ENCODE data around the gene RAB31. TPM values are rescaled to one million over a fixed set of nuclear protein-coding genes. Genes with fewer than 3 reads are reported as not detected.
A peak's percentile ranks its signal among the peaks of the same experiment; 100 is the strongest.

Gene RAB31
- total RNA-seq, 4 donors from 2014 or later: 13.1 to 18.4 (median 16.9) TPM

DNA sequence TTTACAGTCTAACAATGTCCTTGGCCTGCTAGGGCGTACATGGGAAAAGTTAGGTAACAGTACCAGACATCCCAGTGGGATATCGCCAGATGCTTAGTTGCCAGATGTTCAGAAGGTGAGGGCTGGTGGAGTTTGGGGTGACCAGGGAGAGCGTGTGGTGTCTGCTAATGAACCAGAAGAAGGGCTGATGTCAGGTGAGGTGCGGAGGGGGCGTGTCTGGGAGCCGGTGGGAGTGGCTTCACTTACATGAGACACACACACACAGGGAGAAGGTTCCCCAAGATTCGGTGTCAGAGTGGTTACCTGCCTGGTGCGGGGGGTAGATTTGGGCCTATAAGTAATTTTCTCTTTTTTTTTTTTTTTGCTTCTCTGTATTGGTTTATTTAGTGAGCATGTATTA lies 12.2 kb downstream of the RAB31 start:
- DNase-seq: no peak
- in situ Hi-C loops (cut with MboI; ENCODE audit: low pct_ligation_motif_present in 1 of 4, low pct_unique_long_range_greater_than_20kb in 1 of 4, low sequenced_read_pairs in 3 of 4) (no loop called here), intact Hi-C loops (cut with DNase I; ENCODE audit: low total_unique reads) (no loop called here)
- WGBS, 2 donors (ENCODE audit: low coverage in 1 of 2): 80 to 90% methylated on average over 1 to 8 of the region's 8 CpGs
- H3K9me3 ChIP-seq: no peaks in the 10 kb centered on the region
- no peak overlapping the region for H3K4me3 ChIP-seq
- no peaks in the 10 kb centered on the region for H3K36me3 ChIP-seq
- TF ChIP-seq, protein P1, sequence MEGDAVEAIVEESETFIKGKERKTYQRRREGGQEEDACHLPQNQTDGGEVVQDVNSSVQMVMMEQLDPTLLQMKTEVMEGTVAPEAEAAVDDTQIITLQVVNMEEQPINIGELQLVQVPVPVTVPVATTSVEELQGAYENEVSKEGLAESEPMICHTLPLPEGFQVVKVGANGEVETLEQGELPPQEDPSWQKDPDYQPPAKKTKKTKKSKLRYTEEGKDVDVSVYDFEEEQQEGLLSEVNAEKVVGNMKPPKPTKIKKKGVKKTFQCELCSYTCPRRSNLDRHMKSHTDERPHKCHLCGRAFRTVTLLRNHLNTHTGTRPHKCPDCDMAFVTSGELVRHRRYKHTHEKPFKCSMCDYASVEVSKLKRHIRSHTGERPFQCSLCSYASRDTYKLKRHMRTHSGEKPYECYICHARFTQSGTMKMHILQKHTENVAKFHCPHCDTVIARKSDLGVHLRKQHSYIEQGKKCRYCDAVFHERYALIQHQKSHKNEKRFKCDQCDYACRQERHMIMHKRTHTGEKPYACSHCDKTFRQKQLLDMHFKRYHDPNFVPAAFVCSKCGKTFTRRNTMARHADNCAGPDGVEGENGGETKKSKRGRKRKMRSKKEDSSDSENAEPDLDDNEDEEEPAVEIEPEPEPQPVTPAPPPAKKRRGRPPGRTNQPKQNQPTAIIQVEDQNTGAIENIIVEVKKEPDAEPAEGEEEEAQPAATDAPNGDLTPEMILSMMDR (IDR thresholded peaks at IDR 0.05): no peak
- TF ChIP-seq POLR2AphosphoS5 (IDR thresholded peaks at IDR 0.05): no peak
- no peak for TF ChIP-seq EP300 (IDR thresholded peaks at IDR 0.05; ENCODE audit: low read depth)
- TF ChIP-seq POLR2A (IDR thresholded peaks at IDR 0.05): no peak
- H3K4me1 ChIP-seq: peaks cover 0 to 9% (median 3%) of the 10 kb centered on the region in 4 donors
- no peaks in the 10 kb centered on the region for H3K27me3 ChIP-seq
- H3K27ac ChIP-seq: no peak overlapping the region

DNA sequence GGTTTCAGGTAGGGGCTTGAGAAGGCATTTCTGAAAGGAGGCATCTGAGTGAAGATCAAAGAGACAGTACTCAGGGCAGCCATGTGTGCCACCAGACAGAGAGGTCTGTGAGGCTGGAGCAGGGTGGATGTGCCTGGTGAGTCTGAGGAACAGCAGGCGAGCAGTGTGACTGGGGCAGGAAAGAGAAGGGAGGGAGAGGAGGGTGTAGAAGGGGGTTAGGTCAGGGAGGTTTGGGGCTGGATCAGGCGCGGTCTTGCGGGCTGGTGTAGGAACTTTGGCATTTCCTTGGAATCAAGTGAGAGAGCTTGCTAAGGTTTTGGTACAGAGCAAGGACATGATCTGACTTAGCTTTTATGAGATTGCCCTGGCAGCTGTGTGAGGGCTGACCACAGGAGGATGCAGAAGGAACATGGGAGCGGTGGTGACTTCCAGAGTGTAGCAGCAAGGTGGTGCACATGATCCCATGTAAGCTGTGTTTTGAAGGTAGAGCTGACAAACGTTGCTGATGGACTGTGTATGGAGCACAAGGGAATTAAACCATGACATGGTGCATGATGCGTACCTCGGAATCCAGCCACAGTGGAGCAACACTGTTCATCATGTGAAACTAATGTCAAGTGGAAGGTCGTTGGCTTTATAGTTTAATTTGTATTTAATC lies 13.9 kb downstream of the RAB31 start:
- whole genome bisulfite sequencing, 2 donors (ENCODE audit: low coverage in 1 of 2): 81 to 86% methylated on average over 8 to 9 of the region's 9 CpGs
- intact Hi-C loops (cut with DNase I; ENCODE audit: low total_unique reads): no loop called here
- in situ Hi-C loops (cut with MboI; ENCODE audit: low pct_ligation_motif_present in 1 of 4, low pct_unique_long_range_greater_than_20kb in 1 of 4, low sequenced_read_pairs in 3 of 4): no loop called here
- Histone ChIP-seq H3K4me1 (peaks cover 0 to 14% (median 3%) of the 10 kb centered on the region in 4 donors), H3K9me3 (no peaks in the 10 kb centered on the region), H3K27ac (no peak overlapping the region), H3K36me3 (no peaks in the 10 kb centered on the region), H3K4me3 (no peak overlapping the region), H3K27me3 (no peaks in the 10 kb centered on the region)
- TF ChIP-seq POLR2AphosphoS5 (IDR thresholded peaks at IDR 0.05): no peak
- TF ChIP-seq, protein P1 (IDR thresholded peaks at IDR 0.05): no peak
- TF ChIP-seq EP300 (IDR thresholded peaks at IDR 0.05; ENCODE audit: low read depth): no peak
- no peak for TF ChIP-seq POLR2A (IDR thresholded peaks at IDR 0.05)
- no peak for DNase-seq

DNA sequence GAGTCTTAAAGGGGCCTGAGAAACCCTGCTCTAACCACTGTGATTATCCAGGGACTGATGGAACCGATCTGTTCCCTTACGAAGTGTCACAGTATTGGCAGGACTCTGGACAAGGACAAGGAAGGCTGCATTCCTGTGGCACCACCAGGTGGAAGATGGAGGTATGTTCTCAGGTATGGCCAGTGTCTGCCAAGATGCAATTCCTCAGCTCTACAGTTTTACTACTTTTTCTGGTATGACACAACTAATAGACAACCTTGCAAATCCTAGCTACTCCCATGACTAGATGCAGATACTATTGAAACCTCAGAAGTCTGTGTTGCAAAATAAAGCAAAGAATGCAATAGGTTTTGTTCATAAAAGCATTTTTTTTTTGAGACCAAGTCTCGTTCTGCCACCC lies 14.6 kb downstream of the RAB31 start:
- DNase-seq: peak; percentile 59
- Histone ChIP-seq H3K4me3 (no peak overlapping the region), H3K27me3 (no peaks in the 10 kb centered on the region), H3K27ac (no peak overlapping the region), H3K9me3 (no peaks in the 10 kb centered on the region), H3K4me1 (peaks cover 0 to 14% (median 3%) of the 10 kb centered on the region in 4 donors), H3K36me3 (no peaks in the 10 kb centered on the region)
- WGBS, 2 donors (ENCODE audit: low coverage in 1 of 2): 56 to 60% methylated on average over 2 to 3 of the region's 3 CpGs
- in situ Hi-C loops (cut with MboI; ENCODE audit: low pct_ligation_motif_present in 1 of 4, low pct_unique_long_range_greater_than_20kb in 1 of 4, low sequenced_read_pairs in 3 of 4): no loop called here
- intact Hi-C loops (cut with DNase I; ENCODE audit: low total_unique reads): no loop called here
- TF ChIP-seq, protein P1 (IDR thresholded peaks at IDR 0.05): peak; percentile 27 to 63 (median 53)
- TF ChIP-seq POLR2A (IDR thresholded peaks at IDR 0.05): no peak

DNA sequence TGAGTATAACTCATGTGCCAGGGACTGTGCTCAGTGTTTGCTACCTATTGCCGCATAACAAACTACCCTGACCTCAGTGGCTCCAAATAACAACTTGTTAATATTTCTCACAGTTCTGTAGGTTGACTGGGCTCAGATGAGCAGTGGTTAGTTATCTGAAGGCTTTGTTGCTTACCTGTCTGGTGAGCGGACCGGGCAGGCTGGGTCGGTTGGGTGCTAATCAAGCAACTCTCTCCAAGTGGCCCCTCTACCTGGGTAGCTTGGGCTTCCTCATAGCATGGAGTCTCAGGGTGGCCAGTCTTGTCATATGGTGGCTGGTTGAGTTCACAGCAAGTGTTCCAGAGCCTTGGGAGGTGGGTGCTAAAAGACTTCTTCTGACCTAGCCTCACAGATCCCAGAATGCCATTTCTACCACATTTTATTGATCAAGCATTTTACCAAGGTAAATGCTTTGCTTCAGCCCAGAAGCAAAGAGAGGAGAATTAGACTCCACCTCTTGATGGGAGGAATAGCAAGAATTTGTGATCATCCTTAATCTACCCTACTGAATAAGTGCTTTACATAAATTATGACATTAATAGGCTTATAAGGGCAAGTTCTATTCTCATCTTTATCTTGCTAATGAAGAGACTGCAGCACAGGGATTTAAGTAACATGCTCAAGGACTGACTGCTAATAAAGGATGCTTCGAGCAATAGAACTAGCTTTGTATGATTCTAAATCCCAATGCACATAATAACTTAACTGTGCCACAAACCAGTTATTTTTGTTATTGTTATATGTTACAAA lies 16.9 kb downstream of the RAB31 start:
- no peaks in the 10 kb centered on the region for H3K9me3 ChIP-seq
- no peaks in the 10 kb centered on the region for H3K27me3 ChIP-seq
- intact Hi-C loops (cut with DNase I; ENCODE audit: low total_unique reads) (no loop called here), in situ Hi-C loops (cut with MboI; ENCODE audit: low pct_ligation_motif_present in 1 of 4, low pct_unique_long_range_greater_than_20kb in 1 of 4, low sequenced_read_pairs in 3 of 4) (no loop called here)
- no peak for DNase-seq
- peaks cover 0 to 7% (median 0%) of the 10 kb centered on the region in 4 donors for H3K4me1 ChIP-seq
- no peaks in the 10 kb centered on the region for H3K36me3 ChIP-seq
- 92 to 98% methylated on average over 4 to 5 of the region's 5 CpGs for WGBS, 2 donors (ENCODE audit: low coverage in 1 of 2)
- no peak overlapping the region for H3K27ac ChIP-seq
- no peak for TF ChIP-seq POLR2AphosphoS5 (IDR thresholded peaks at IDR 0.05)
- TF ChIP-seq EP300 (IDR thresholded peaks at IDR 0.05; ENCODE audit: low read depth): no peak
- TF ChIP-seq, protein P1 (IDR thresholded peaks at IDR 0.05): no peak
- TF ChIP-seq POLR2A (IDR thresholded peaks at IDR 0.05): no peak
- no peak overlapping the region for H3K4me3 ChIP-seq
